ENCODE data around the gene NPHP3.

Gene NPHP3

GRCh38 chr3:132695422-132695821, 26.8 kb downstream of the NPHP3 start:
- no peak for DNase-seq

- no peak for DNase-seq
These were observed 27.2 kb downstream of the NPHP3 start for GRCh38 chr3:132694991-132695390.

- DNase-seq = no peak
These were observed 32.2 kb downstream of the NPHP3 start for GRCh38 chr3:132690040-132690439.

- DNase-seq = no peak
These were observed 40.0 kb downstream of the NPHP3 start for GRCh38 chr3:132682201-132682600.

GRCh38 chr3:132681421-132681820, 40.8 kb downstream of the NPHP3 start:
- DNase-seq = no peak

GRCh38 chr3:132679911-132680310, 42.3 kb downstream of the NPHP3 start:
- DNase-seq = no peak

- no peak for DNase-seq
These were observed 46.8 kb downstream of the NPHP3 start for GRCh38 chr3:132675408-132675807.

- DNase-seq = no peak
These were observed 52.9 kb downstream of the NPHP3 start for GRCh38 chr3:132669256-132669777.

GRCh38 chr3:132665230-132665745, 56.9 kb downstream of the NPHP3 start:
- DNase-seq = no peak

GRCh38 chr3:132662212-132662611, 60.0 kb downstream of the NPHP3 start:
- DNase-seq = no peak

- DNase-seq = no peak
These were observed 61.1 kb downstream of the NPHP3 start for GRCh38 chr3:132661101-132661500.

- no peak for DNase-seq
These were observed 61.5 kb downstream of the NPHP3 start for GRCh38 chr3:132660811-132661070.

- DNase-seq = peak; percentile 73
These were observed 62.0 kb downstream of the NPHP3 start, which contains the start of gene UBA5 for GRCh38 chr3:132660052-132660810. UBA5 (plus strand) TSS chr3:132660329; CDS start chr3:132660538, 209 bp downstream.

- peak; percentile 36 for DNase-seq
These were observed 62.7 kb downstream of the NPHP3 start, which contains the start of gene ACAD11 for GRCh38 chr3:132659365-132660051. ACAD11 (minus strand) TSS chr3:132659809; CDS start chr3:132659751, 58 bp downstream.

GRCh38 chr3:132659000-132659364, 63.2 kb downstream of the NPHP3 start:
- no peak for DNase-seq

- no peak for DNase-seq
These were observed 64.1 kb downstream of the NPHP3 start for GRCh38 chr3:132657869-132658747.

- DNase-seq = no peak
These were observed 66.7 kb downstream of the NPHP3 start for GRCh38 chr3:132655471-132655870.

GRCh38 chr3:132654721-132655120, 67.5 kb downstream of the NPHP3 start:
- no peak for DNase-seq

- DNase-seq = no peak
These were observed 68.0 kb downstream of the NPHP3 start for GRCh38 chr3:132654190-132654589.

- no peak for DNase-seq
These were observed 69.5 kb downstream of the NPHP3 start for GRCh38 chr3:132652640-132653270.

GRCh38 chr3:132650153-132650552, 72.1 kb downstream of the NPHP3 start:
- no peak for DNase-seq

GRCh38 chr3:132645058-132645457, 77.2 kb downstream of the NPHP3 start:
- DNase-seq = no peak

GRCh38 chr3:132643366-132643765, 78.8 kb downstream of the NPHP3 start:
- DNase-seq = no peak

All from CD4-positive, alpha-beta T cell treated with Interleukin-12 subunit alpha and Interleukin-12 subunit beta, for 1 hour (primary cell).